Measurements from ENCODE around the gene PRSS3. TPM values are rescaled to one million over a fixed set of nuclear protein-coding genes. Genes with fewer than 3 reads are reported as not detected.

PRSS3 gene
- total and polyA plus RNA-seq, 2 donors (not counting 1 experiment from before 2014, with no cell fraction given) = 0.33 to 2.9 TPM

DNA sequence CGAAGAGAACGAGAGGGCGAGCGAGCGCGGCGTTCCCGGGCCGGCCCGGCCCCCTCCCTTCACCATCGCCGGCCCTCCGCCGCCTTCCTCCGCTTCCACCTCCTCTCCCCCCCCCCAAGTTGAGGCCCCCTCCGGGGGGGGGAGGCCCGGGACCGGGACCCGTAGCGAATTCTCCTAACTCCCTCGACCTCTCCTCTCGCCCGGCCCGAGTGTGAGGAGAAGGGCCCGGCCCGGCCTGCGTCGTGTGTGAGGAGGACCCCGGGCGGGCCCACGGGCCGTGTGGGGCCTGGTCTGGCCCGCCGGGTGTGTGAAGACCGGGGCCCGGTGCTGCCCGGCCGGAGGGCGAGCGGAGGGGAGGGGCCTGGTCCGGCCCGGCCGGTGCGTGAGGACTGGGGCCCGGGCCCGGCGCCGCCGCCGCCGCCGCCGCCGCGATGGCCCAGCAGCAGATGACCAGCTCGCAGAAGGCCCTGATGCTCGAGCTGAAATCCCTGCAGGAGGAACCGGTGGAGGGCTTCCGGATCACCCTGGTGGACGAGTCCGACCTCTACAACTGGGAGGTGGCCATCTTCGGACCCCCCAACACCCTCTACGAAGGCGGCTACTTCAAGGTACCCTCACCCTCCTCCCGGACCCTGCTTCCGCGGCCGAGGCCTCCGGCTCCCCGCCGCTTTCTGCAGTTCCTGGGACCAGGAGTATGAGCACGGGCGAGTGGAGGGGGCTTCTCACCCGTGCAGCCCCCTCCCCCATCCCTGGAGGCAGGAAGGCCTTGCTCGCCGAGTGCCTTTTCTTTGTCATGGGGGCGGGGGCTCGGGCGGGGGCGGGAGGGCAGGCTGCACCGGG is 22.2 kb downstream of the PRSS3 start:
- H3K9ac ChIP-seq (ENCODE audit: insufficient read depth, low read length) = peak overlapping the region; percentile 95
- H3K4me2 ChIP-seq (ENCODE audit: extremely low read depth, insufficient read depth, low read length) = peak overlapping the region; percentile 35
- H3K4me1 ChIP-seq (ENCODE audit: control insufficient read depth, extremely low read depth, insufficient read depth, low read length) = peaks cover 8% of the 10 kb centered on the region
- TF ChIP-seq, protein P1, sequence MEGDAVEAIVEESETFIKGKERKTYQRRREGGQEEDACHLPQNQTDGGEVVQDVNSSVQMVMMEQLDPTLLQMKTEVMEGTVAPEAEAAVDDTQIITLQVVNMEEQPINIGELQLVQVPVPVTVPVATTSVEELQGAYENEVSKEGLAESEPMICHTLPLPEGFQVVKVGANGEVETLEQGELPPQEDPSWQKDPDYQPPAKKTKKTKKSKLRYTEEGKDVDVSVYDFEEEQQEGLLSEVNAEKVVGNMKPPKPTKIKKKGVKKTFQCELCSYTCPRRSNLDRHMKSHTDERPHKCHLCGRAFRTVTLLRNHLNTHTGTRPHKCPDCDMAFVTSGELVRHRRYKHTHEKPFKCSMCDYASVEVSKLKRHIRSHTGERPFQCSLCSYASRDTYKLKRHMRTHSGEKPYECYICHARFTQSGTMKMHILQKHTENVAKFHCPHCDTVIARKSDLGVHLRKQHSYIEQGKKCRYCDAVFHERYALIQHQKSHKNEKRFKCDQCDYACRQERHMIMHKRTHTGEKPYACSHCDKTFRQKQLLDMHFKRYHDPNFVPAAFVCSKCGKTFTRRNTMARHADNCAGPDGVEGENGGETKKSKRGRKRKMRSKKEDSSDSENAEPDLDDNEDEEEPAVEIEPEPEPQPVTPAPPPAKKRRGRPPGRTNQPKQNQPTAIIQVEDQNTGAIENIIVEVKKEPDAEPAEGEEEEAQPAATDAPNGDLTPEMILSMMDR (conservative IDR thresholded peaks at IDR 0.05 in 1 of 2, IDR thresholded peaks at IDR 0.05 in 1 of 2; ENCODE audit: low read depth in 1 of 2, low read length in 2 of 2) = peak in 1 of 2 donors; percentile 33
- no peak for TF ChIP-seq EZH2 (IDR thresholded peaks at IDR 0.05; ENCODE audit: low read length, missing control alignments)
- H3K9me3 ChIP-seq (ENCODE audit: control insufficient read depth, insufficient read depth, low read depth, low read length) = no peaks in the 10 kb centered on the region
- H3K27ac ChIP-seq (ENCODE audit: insufficient read depth, low read length) = peak overlapping the region; percentile 89
- peaks cover 5% of the 10 kb centered on the region for H4K20me1 ChIP-seq (ENCODE audit: control insufficient read depth, extremely low read depth, insufficient read depth, low read length)
- peak; percentile 69 to 76 for DNase-seq (ENCODE audit: low read depth in 2 of 2)
- no peaks in the 10 kb centered on the region for H3K36me3 ChIP-seq (ENCODE audit: control insufficient read depth, insufficient read depth, low read length)
- H3K4me3 ChIP-seq (replicated peaks in 1 of 4; ENCODE audit: control extremely low read depth in 1 of 4, insufficient read depth in 1 of 4, low read depth in 3 of 4, low read length in 4 of 4) = peak overlapping the region; percentile 35 to 100 (median 64)
- no peaks in the 10 kb centered on the region for H3K27me3 ChIP-seq (ENCODE audit: control insufficient read depth, insufficient read depth, low read length)
- H2AFZ ChIP-seq (ENCODE audit: low read length) = no peak overlapping the region
- peaks cover 52% of the 10 kb centered on the region for H3K79me2 ChIP-seq (ENCODE audit: control insufficient read depth, insufficient read depth, low read length)

DNA sequence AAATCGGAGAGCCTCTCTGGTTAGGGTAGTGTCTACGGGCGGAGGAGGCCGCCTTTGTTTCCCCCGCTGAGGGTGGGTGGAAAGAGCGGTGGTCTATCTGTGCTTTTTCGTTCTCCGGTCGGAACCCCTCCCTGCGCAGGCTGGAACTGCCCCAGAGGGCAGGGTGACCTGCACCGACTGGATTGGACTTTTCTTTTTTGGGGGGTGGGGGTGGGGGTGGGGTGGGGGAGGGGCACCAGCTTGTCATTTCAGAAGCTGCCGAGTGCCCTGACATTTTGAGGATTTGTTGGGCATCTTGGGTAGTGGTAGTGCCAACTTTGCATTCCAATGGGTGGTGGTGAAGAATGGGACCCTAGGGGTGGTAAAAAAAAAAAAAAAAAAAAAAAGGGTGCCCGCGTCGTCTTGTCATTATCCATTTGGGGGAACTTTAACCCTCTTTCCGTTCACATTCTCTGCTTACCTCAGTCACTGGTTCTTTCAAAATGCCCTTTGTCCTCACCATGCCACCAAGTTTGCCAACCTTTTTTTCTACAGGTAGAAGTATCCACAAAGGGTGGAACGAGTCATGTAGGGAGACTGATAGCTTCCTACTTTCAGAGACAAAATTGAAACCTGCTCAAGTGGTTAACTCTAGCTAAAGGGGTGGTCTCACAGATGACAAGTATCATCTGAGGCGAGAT is 22.9 kb downstream of the PRSS3 start:
- DNase-seq (ENCODE audit: low read depth in 2 of 2) = no peak
- H3K4me1 ChIP-seq (ENCODE audit: control insufficient read depth, extremely low read depth, insufficient read depth, low read length) = peaks cover 8% of the 10 kb centered on the region
- no peaks in the 10 kb centered on the region for H3K27me3 ChIP-seq (ENCODE audit: control insufficient read depth, insufficient read depth, low read length)
- peaks cover 59% of the 10 kb centered on the region for H3K79me2 ChIP-seq (ENCODE audit: control insufficient read depth, insufficient read depth, low read length)
- no peaks in the 10 kb centered on the region for H3K9me3 ChIP-seq (ENCODE audit: control insufficient read depth, insufficient read depth, low read depth, low read length)
- H3K4me2 ChIP-seq (ENCODE audit: extremely low read depth, insufficient read depth, low read length) = peak overlapping the region; percentile 68
- H3K27ac ChIP-seq (ENCODE audit: insufficient read depth, low read length) = peak overlapping the region; percentile 89
- no peaks in the 10 kb centered on the region for H3K36me3 ChIP-seq (ENCODE audit: control insufficient read depth, insufficient read depth, low read length)
- peak overlapping the region; percentile 95 for H3K9ac ChIP-seq (ENCODE audit: insufficient read depth, low read length)
- peak overlapping the region; percentile 35 to 100 (median 64) for H3K4me3 ChIP-seq (replicated peaks in 1 of 4; ENCODE audit: control extremely low read depth in 1 of 4, insufficient read depth in 1 of 4, low read depth in 3 of 4, low read length in 4 of 4)
- H2AFZ ChIP-seq (ENCODE audit: low read length) = no peak overlapping the region
- no peak for TF ChIP-seq EZH2 (IDR thresholded peaks at IDR 0.05; ENCODE audit: low read length, missing control alignments)
- TF ChIP-seq, protein P1 (conservative IDR thresholded peaks at IDR 0.05 in 1 of 2, IDR thresholded peaks at IDR 0.05 in 1 of 2; ENCODE audit: low read depth in 1 of 2, low read length in 2 of 2) = no peak
- H4K20me1 ChIP-seq (ENCODE audit: control insufficient read depth, extremely low read depth, insufficient read depth, low read length) = peaks cover 5% of the 10 kb centered on the region

DNA sequence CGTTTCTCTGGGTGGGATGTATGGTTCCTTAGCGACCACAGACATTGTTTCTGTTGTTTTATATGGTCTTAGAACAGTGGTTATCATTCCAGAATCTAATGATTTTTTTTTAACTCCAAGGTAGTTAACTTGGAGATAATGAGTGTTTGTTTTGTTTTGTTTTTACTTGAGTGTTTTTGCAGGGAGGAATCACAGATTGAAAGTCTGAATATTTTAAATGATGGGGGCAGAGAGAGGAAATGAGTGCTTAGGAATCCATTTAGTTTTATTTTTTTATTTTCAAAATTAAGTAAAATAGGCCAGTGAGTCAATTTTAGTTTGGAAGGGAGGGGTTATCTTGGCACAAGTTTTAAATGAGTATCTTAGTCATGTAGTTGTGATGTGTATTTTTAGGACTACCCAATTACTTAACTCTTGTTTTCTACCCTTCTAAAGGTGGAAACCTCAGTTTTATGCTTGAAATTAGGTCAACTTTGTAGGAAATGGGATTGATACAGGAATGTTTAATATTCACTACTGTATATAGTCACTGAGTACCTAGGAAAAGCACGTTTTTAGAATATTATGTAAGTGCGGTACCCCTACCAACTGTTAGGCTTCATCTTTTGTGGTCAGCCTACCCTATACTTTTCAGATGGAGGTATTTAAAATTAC is 23.6 kb downstream of the PRSS3 start:
- Histone ChIP-seq H3K79me2 (ENCODE audit: control insufficient read depth, insufficient read depth, low read length) (peaks cover 66% of the 10 kb centered on the region), H3K27me3 (ENCODE audit: control insufficient read depth, insufficient read depth, low read length) (no peaks in the 10 kb centered on the region), H3K27ac (ENCODE audit: insufficient read depth, low read length) (peak overlapping the region; percentile 89), H3K4me2 (ENCODE audit: extremely low read depth, insufficient read depth, low read length) (peak overlapping the region; percentile 68), H2AFZ (ENCODE audit: low read length) (no peak overlapping the region), H3K36me3 (ENCODE audit: control insufficient read depth, insufficient read depth, low read length) (no peaks in the 10 kb centered on the region), H3K9ac (ENCODE audit: insufficient read depth, low read length) (peak overlapping the region; percentile 95), H3K9me3 (ENCODE audit: control insufficient read depth, insufficient read depth, low read depth, low read length) (no peaks in the 10 kb centered on the region), H3K4me3 (replicated peaks in 1 of 4; ENCODE audit: control extremely low read depth in 1 of 4, insufficient read depth in 1 of 4, low read depth in 3 of 4, low read length in 4 of 4) (peak overlapping the region; percentile 35 to 100 (median 64)), H4K20me1 (ENCODE audit: control insufficient read depth, extremely low read depth, insufficient read depth, low read length) (peaks cover 5% of the 10 kb centered on the region), H3K4me1 (ENCODE audit: control insufficient read depth, extremely low read depth, insufficient read depth, low read length) (peaks cover 8% of the 10 kb centered on the region)
- peak; percentile 56 to 63 for DNase-seq (ENCODE audit: low read depth in 2 of 2)
- no peak for TF ChIP-seq EZH2 (IDR thresholded peaks at IDR 0.05; ENCODE audit: low read length, missing control alignments)
- TF ChIP-seq, protein P1 (conservative IDR thresholded peaks at IDR 0.05 in 1 of 2, IDR thresholded peaks at IDR 0.05 in 1 of 2; ENCODE audit: low read depth in 1 of 2, low read length in 2 of 2) = no peak
